Activated CD4-positive, CD25-positive, alpha-beta regulatory T cell treated with anti-CD3 and anti-CD28 coated beads, Interleukin-2, amount 50 U/mL, for 16 hours (primary cell): ENCODE data around the gene ALOX5.
"Not testable (repeated sequence)": the region's sequence is repeated elsewhere in the genome, so short reads cannot be mapped to it uniquely, and the experiment has no call there.

ENCODE experiments used
- DNase-seq: peaks from one replicate; pipeline ENCODE4 v3.0.0-alpha.2; 2020; ENCODE audit warnings: low read depth, low spot score

ALOX5 gene

GRCh38 chr10:45373576-45374349, at the start of gene ALOX5:
Gene ALOX5, plus strand, starts transcription at chr10:45374216. Its CDS starts 64 bp downstream, at chr10:45374280.
- no peak for DNase-seq

GRCh38 chr10:45325116-45325515, 48.9 kb upstream of the ALOX5 start:
- DNase-seq = no peak

- not testable (repeated sequence) for DNase-seq
Observed at GRCh38 chr10:45326864-45327263, 47.2 kb upstream of the ALOX5 start.

- not testable (repeated sequence) for DNase-seq
Observed at GRCh38 chr10:45331824-45332223, 42.2 kb upstream of the ALOX5 start.

- no peak for DNase-seq
Observed at GRCh38 chr10:45339894-45340293, 34.1 kb upstream of the ALOX5 start.

- DNase-seq = not testable (repeated sequence)
Observed at GRCh38 chr10:45340420-45340819, 33.6 kb upstream of the ALOX5 start.

- DNase-seq = not testable (repeated sequence)
Observed at GRCh38 chr10:45346652-45347335, 27.2 kb upstream of the ALOX5 start.

GRCh38 chr10:45347464-45347863, 26.6 kb upstream of the ALOX5 start:
- not testable (repeated sequence) for DNase-seq

GRCh38 chr10:45348196-45348765, 25.7 kb upstream of the ALOX5 start:
- not testable (repeated sequence) for DNase-seq

- DNase-seq = no peak
Observed at GRCh38 chr10:45353186-45353585, 20.8 kb upstream of the ALOX5 start.

GRCh38 chr10:45354261-45354660, 19.8 kb upstream of the ALOX5 start:
- no peak for DNase-seq

- no peak for DNase-seq
Observed at GRCh38 chr10:45355494-45355893, 18.5 kb upstream of the ALOX5 start.

GRCh38 chr10:45358961-45359360, 15.1 kb upstream of the ALOX5 start:
- not testable (repeated sequence) for DNase-seq

- DNase-seq = not testable (repeated sequence)
Observed at GRCh38 chr10:45361983-45362799, 11.8 kb upstream of the ALOX5 start.

GRCh38 chr10:45367643-45368042, 6.4 kb upstream of the ALOX5 start:
- not testable (repeated sequence) for DNase-seq

- DNase-seq = no peak
Observed at GRCh38 chr10:45368181-45368580, 5.8 kb upstream of the ALOX5 start.

GRCh38 chr10:45370202-45370955, 3.6 kb upstream of the ALOX5 start:
- DNase-seq = no peak

GRCh38 chr10:45371560-45371959, 2.5 kb upstream of the ALOX5 start:
- DNase-seq = no peak

GRCh38 chr10:45372251-45372951, 1.6 kb upstream of the ALOX5 start:
- DNase-seq = no peak

GRCh38 chr10:45373003-45373575, 927 bp upstream of the ALOX5 start:
- no peak for DNase-seq
